ENCODE data around the gene C17orf114.

Gene C17orf114

DNA sequence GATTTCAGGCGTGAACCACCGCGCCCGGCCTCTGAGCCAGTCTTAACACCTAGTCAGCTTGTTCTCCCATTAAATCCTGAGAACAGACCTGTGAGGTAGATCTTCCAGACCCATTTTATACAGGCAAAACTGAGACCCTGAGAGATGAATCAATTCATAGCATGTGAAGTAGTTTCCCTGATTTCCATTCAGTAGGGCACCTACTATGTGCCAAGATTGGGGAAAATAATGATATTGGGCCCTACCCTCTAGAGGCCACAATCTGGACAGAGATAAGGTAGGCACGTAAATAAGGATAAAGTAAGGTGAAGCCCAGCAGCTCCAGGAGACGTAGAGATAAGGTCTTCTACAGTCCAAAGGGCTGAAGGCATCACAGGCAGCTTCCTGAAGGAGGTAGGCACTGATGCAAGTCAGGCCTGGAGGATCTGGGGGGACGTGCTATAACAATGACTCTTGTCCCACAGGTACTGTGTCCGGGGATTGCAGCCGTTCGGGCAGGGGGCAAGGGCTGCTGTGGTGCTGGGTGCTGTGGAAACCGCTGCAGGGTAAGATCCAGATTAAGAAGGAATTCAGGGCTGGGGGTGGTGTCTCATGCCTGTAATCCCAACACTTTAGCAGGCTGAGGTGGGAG lies 21.7 kb downstream of the C17orf114 start:
- no peaks in the 10 kb centered on the region for H3K9me3 Mint-ChIP-seq
- H3K4me1 Mint-ChIP-seq: peaks cover 5% of the 10 kb centered on the region
- H3K27ac Mint-ChIP-seq: no peak overlapping the region
- peaks cover 49% of the 10 kb centered on the region for H3K27me3 Mint-ChIP-seq (ENCODE audit: low read depth, poor library complexity)
- H3K36me3 Mint-ChIP-seq (ENCODE audit: low read depth): no peaks in the 10 kb centered on the region
- no peak for DNase-seq
- TF ChIP-seq, protein P1, sequence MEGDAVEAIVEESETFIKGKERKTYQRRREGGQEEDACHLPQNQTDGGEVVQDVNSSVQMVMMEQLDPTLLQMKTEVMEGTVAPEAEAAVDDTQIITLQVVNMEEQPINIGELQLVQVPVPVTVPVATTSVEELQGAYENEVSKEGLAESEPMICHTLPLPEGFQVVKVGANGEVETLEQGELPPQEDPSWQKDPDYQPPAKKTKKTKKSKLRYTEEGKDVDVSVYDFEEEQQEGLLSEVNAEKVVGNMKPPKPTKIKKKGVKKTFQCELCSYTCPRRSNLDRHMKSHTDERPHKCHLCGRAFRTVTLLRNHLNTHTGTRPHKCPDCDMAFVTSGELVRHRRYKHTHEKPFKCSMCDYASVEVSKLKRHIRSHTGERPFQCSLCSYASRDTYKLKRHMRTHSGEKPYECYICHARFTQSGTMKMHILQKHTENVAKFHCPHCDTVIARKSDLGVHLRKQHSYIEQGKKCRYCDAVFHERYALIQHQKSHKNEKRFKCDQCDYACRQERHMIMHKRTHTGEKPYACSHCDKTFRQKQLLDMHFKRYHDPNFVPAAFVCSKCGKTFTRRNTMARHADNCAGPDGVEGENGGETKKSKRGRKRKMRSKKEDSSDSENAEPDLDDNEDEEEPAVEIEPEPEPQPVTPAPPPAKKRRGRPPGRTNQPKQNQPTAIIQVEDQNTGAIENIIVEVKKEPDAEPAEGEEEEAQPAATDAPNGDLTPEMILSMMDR (IDR thresholded peaks at IDR 0.05): no peak
- no peak overlapping the region for H3K4me3 Mint-ChIP-seq

DNA sequence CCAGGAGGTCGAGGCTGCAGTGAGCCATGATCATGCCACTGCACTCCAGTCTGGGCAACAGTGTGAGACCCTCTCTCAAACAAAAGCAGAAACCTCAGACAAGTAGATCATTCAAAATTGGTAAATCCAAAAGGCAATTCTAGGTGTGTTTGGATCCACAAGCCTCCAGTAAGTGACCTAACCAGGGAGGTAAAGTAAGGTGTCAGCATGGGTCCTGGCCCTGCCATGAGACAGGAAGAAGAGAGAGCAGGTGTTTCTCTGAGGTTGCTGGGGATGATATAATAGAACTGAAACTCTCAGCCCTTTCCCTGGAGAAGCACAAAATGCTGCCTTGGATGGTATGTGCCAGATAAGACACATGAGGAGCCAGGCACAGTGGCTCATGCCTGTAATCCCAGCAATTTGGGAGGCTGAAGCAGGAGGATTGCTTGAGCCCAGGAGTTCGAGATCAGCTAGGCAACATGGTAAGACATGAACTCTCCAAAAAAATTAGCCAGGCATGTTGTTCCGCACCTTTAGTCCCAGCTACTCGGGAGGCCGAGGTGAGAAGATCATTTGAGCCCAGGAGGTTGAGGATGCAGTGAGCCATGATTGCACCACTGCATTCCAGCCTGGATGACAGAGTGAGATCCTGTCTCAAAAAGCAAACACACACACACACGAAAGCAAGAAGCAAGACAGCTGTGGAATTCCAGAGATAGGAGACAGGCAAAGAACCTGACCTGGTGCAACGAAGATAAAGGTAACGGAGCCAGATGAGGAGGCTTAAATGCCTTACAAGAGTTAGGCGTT lies 24.0 kb downstream of the C17orf114 start:
- Mint-ChIP-seq H3K9me3 (no peaks in the 10 kb centered on the region), H3K27ac (no peak overlapping the region), H3K4me1 (peaks cover 9% of the 10 kb centered on the region), H3K27me3 (ENCODE audit: low read depth, poor library complexity) (peaks cover 61% of the 10 kb centered on the region), H3K4me3 (no peak overlapping the region), H3K36me3 (ENCODE audit: low read depth) (no peaks in the 10 kb centered on the region)
- TF ChIP-seq, protein P1 (IDR thresholded peaks at IDR 0.05): no peak
- DNase-seq: no peak

DNA sequence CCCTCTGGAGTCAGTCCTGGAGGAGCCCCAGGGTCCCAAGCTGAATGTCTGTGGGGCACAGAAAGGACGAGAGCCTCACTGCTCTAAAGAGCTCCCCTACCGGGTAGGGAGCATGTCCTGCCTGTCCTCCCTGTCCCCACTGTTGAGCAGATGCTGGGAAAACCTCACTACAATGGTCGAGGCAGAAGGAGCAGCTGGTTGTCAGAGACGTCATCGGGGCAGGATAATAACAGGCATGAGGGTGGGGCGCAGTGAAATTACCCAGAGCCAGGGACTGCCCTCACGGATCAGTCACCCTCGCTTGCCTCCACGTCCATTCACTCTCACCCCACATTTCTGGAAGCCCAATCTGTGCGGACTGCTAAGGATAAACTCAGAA lies 29.9 kb downstream of the C17orf114 start:
- no peak overlapping the region for H3K27ac Mint-ChIP-seq
- peaks cover 38% of the 10 kb centered on the region for H3K27me3 Mint-ChIP-seq (ENCODE audit: low read depth, poor library complexity)
- no peak for DNase-seq
- H3K36me3 Mint-ChIP-seq (ENCODE audit: low read depth): no peaks in the 10 kb centered on the region
- H3K9me3 Mint-ChIP-seq: no peaks in the 10 kb centered on the region
- TF ChIP-seq, protein P1 (IDR thresholded peaks at IDR 0.05): no peak
- no peak overlapping the region for H3K4me3 Mint-ChIP-seq
- peaks cover 4% of the 10 kb centered on the region for H3K4me1 Mint-ChIP-seq

DNA sequence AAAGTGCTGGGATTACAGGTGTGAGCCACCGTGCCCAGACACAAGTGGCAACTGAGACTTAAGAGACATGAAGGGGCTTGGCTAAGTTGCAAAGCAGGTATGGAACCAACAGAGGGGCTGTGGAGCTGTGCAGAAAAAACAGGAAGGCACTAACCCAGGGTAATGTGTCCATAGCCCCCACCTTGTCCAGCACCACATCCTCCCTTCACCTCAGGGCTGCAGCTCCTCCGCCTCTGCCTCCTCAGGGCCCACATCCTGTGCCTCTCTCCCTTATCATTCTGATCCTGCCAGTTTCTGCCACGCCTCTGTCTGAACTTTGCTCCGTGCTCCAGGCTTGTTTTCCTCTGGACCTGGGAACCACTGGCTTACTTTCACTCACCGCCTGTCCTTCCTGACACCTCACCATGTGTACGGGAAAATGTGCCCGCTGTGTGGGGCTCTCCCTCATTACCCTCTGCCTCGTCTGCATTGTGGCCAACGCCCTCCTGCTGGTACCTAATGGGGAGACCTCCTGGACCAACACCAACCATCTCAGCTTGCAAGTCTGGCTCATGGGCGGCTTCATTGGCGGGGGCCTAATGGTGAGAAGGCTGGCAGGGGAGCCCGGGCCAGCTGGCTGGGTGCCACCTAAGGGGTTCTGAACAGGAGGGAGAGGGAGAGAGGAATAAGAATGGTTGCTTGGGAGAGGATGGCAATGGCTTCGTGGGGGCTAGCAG lies 30.5 kb downstream of the C17orf114 start, which contains the start of gene TM4SF5:
TSS of gene TM4SF5 (plus strand) at position 368 of the 716 bp plus-strand sequence. CDS start at position 405, 37 bp downstream.
- TF ChIP-seq, protein P1 (IDR thresholded peaks at IDR 0.05): no peak
- Mint-ChIP-seq H3K36me3 (ENCODE audit: low read depth) (no peaks in the 10 kb centered on the region), H3K4me1 (peaks cover 4% of the 10 kb centered on the region), H3K9me3 (no peaks in the 10 kb centered on the region), H3K27ac (no peak within 1 kb of the TSS), H3K4me3 (no peak within 1 kb of the TSS), H3K27me3 (ENCODE audit: low read depth, poor library complexity) (peaks cover 36% of the 10 kb centered on the region)
- DNase-seq: no peak

DNA sequence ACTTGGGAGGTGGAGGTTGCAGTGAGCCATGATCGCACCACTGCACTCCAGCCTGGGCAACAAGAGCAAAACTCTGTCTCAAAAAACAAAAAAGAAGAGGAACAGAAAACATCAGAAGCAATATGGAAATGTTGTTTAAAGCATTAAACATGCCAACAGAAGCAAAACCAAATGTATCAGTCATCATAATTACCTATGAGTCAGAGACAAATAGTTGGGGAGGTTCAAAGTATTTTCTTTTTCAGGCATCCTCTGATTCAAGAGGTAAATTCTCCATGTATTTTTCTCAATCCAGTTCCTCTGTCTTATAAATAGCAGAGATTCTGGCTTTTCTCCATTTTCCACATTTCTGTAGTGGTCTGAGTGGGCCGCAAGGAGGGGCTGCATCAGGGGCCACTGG lies 32.5 kb downstream of the C17orf114 start:
- Mint-ChIP-seq H3K4me1 (peaks cover 4% of the 10 kb centered on the region), H3K27me3 (ENCODE audit: low read depth, poor library complexity) (peaks cover 36% of the 10 kb centered on the region), H3K27ac (no peak overlapping the region), H3K36me3 (ENCODE audit: low read depth) (no peaks in the 10 kb centered on the region), H3K4me3 (no peak overlapping the region), H3K9me3 (no peaks in the 10 kb centered on the region)
- no peak for DNase-seq
- TF ChIP-seq, protein P1 (IDR thresholded peaks at IDR 0.05): no peak

Data from nephron progenitor cell (in vitro differentiated cells).